B cell (primary cell): ENCODE measurements around the gene SLC23A2.

Experiments used
- CTCF ChIP-seq: fragments of 200-600 bp; IDR thresholded peaks from one replicate; pipeline ENCODE4 v1.8.0; 2022; ENCODE audit warnings: antibody characterized with exemption, mild to moderate bottlenecking
- EZH2 ChIP-seq: IDR thresholded peaks from 2 replicates; pipeline ENCODE4 v1.6.1; 2012; ENCODE audit warnings: borderline replicate concordance, low read depth, mild to moderate bottlenecking, moderate library complexity, low read length; ENCODE audit not compliant: insufficient read depth, poor library complexity, severe bottlenecking

DNA sequence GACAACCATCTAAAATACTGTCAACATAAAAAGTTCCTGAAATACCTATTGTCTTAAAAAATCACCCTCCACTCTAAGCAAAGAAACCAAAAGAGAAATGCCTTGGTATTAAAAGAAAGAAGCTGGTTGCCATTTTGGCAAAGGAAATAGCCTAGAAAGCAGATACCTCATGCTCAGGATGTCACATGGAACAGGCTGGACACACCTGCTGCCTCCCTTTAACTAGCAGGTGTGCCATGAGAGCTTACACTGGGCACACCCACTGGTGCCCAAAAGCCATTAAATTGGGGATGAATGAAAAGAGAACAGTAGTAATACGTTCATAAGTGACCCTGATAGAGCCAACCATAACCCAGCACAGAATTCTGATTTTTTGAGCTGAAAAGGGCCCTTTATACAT, 1.5 kb downstream of the SLC23A2 start:
- TF ChIP-seq CTCF (no peak), EZH2 (no peak)
